A549 treated with AZD9567 at 1 μM for 4 hours (cell line): ENCODE measurements around the gene SETD1A. TPM values are rescaled to one million over a fixed set of nuclear protein-coding genes. Genes with fewer than 3 reads are reported as not detected.

Experiments used
- total RNA-seq: library from RNA; stranded (reverse); fragments of 200-300 nt; extraction: Qiagen RNA extraction; gene quantifications from 5 replicates; pipeline ENCODE4 v1.2.3, GENCODE V29; 2022; ENCODE audit not compliant: insufficient read depth

The SETD1A gene
- 16.6 to 21.1 TPM (median 20.3 TPM) in 5 replicates for total RNA-seq

DNA sequence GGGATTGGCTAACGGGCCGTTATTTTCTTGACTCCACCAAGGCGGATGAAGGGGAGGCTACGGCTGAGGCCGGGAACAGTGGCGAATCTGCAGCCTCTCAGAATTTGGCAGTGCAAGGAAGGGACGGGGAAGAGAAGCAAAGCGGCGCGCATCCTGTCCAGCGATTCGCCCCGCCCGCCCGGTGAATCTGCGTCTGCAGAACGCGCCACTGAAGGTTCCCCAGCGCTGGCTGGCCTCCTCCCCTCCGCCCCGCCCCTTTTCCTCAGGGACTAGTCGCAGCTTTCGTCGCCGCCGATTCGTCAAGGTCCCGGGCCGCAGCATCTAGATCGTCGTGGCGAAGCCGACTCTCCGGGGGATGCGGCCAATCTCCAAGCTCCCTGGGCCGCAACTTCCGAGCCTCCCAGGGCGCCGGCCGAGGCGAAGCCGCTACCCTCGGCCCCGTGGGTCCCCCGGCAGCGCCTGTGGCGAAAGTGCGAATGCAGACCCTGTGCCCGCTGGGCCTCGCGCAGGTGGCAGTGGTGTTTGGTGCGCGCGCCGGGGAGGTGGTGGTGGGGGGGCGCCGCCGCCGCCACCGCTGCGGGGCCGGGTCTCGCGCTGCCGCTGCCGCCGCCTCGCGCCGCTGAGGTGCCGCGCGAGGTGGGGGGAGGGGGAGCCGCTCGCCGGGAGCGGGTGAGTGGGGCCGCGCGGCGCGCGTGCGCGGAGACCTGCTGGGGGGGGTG, at the start of gene SETD1A:
Gene SETD1A, plus strand, starts transcription at position 299 of the 719 bp plus-strand sequence. CDS start 978 bp downstream, outside the sequence.

GRCh38 chr16:30923554-30924075, 33.9 kb upstream of the SETD1A start, which contains the start of gene FBXL19:
Gene FBXL19, plus strand, starts transcription at chr16:30923572. Its CDS starts 2,183 bp downstream, at chr16:30925755.

GRCh38 chr16:30948667-30949649, 8.6 kb upstream of the SETD1A start, which contains the start of gene ORAI3:
Gene ORAI3, plus strand, starts transcription at chr16:30949068. Its CDS starts 222 bp downstream, at chr16:30949290.

GRCh38 chr16:30984669-30985400, 27.3 kb downstream of the SETD1A start, which contains the start of gene HSD3B7:
Gene HSD3B7, plus strand, starts transcription at chr16:30985207. Its CDS starts 452 bp downstream, at chr16:30985659.

GRCh38 chr16:31010585-31011325, 53.2 kb downstream of the SETD1A start, which contains the start of gene STX1B:
Gene STX1B, minus strand, starts transcription at chr16:31010638. Its CDS starts 242 bp downstream, at chr16:31010396.

GRCh38 chr16:31032736-31033708, 75.5 kb downstream of the SETD1A start, which contains the start of gene STX4:
Gene STX4, plus strand, starts transcription at chr16:31033558. Its CDS starts 248 bp downstream, at chr16:31033806.

Other genes starting within 250 kb of the SETD1A start
- 26.2 to 31.0 TPM (median 28.0 TPM) in 5 replicates for gene PHKG2, start 209.3 kb upstream of the SETD1A start, total RNA-seq
- gene CFAP119, start 195.7 kb upstream of the SETD1A start, total RNA-seq = 8.6 to 12.1 TPM (median 9.6 TPM) in 5 replicates
- 66.4 to 85.2 TPM (median 79.5 TPM) in 5 replicates for gene RNF40, start 195.4 kb upstream of the SETD1A start, total RNA-seq
- 14.8 to 17.4 TPM (median 16.4 TPM) in 5 replicates for gene ZNF629, start 170.5 kb upstream of the SETD1A start, total RNA-seq
- 22.9 to 40.5 TPM (median 37.8 TPM) in 5 replicates for gene BCL7C, start 63.7 kb upstream of the SETD1A start, total RNA-seq
- gene CTF1, start 61.1 kb upstream of the SETD1A start, total RNA-seq = 0.20 to 0.28 TPM (median 0.24 TPM) in 4 of 5 replicates, not detected in the other
- gene FBXL19, start 34.2 kb upstream of the SETD1A start, total RNA-seq = 14.3 to 18.2 TPM (median 15.7 TPM) in 5 replicates
- 5.9 to 14.1 TPM (median 13.6 TPM) in 5 replicates for gene ORAI3, start 8.7 kb upstream of the SETD1A start, total RNA-seq
- 11.6 to 13.5 TPM (median 13.2 TPM) in 5 replicates for gene HSD3B7, start 27.5 kb downstream of the SETD1A start, total RNA-seq
- 1.4 to 3.9 TPM (median 1.5 TPM) in 5 replicates for gene STX1B, start 52.9 kb downstream of the SETD1A start, total RNA-seq
- 37.6 to 67.5 TPM (median 65.2 TPM) in 5 replicates for gene STX4, start 75.8 kb downstream of the SETD1A start, total RNA-seq
- 12.2 to 17.9 TPM (median 12.8 TPM) in 5 replicates for gene ZNF668, start 116.5 kb downstream of the SETD1A start, total RNA-seq
- gene ZNF646, start 116.7 kb downstream of the SETD1A start, total RNA-seq = 8.1 to 11.5 TPM (median 10.2 TPM) in 5 replicates
- gene PRSS53, start 131.2 kb downstream of the SETD1A start, total RNA-seq = 1.4 to 2.7 TPM (median 1.9 TPM) in 5 replicates
- gene VKORC1, start 137.0 kb downstream of the SETD1A start, total RNA-seq = 123 to 147 TPM (median 143 TPM) in 5 replicates
- 35.0 to 53.3 TPM (median 49.3 TPM) in 5 replicates for gene BCKDK, start 150.6 kb downstream of the SETD1A start, total RNA-seq
- 31.2 to 51.7 TPM (median 46.9 TPM) in 5 replicates for gene KAT8, start 159.9 kb downstream of the SETD1A start, total RNA-seq
- 0.52 to 0.95 TPM (median 0.65 TPM) in 4 of 5 replicates, not detected in the other for gene PRSS8, start 178.0 kb downstream of the SETD1A start, total RNA-seq
- gene PRSS36, start 192.3 kb downstream of the SETD1A start, total RNA-seq = 0.81 to 1.4 TPM (median 1.0 TPM) in 4 of 5 replicates, not detected in the other
- gene FUS, start 222.4 kb downstream of the SETD1A start, total RNA-seq = 554 to 620 TPM (median 559 TPM) in 5 replicates
- gene PYCARD, start 245.0 kb downstream of the SETD1A start, total RNA-seq = 23.4 to 38.1 TPM (median 33.0 TPM) in 5 replicates